GM21786 (cell line): ENCODE data around the gene VAC14.

ENCODE experiments used
- ATAC-seq: cut with Tn5 transposase; IDR thresholded peaks from one replicate; pipeline ENCODE4 v1.9.1; 2021; ENCODE audit not compliant: unreplicated experiment

VAC14 gene

GRCh38 chr16:70765491-70765890, 35.5 kb downstream of the VAC14 start:
- ATAC-seq: no peak

GRCh38 chr16:70764632-70765031, 36.3 kb downstream of the VAC14 start:
- no peak for ATAC-seq

GRCh38 chr16:70760221-70760620, 40.7 kb downstream of the VAC14 start:
- no peak for ATAC-seq

- ATAC-seq: no peak
Measured at GRCh38 chr16:70759666-70760065, 41.3 kb downstream of the VAC14 start.

GRCh38 chr16:70758786-70759185, 42.2 kb downstream of the VAC14 start:
- no peak for ATAC-seq

GRCh38 chr16:70757183-70757582, 43.8 kb downstream of the VAC14 start:
- ATAC-seq: no peak

GRCh38 chr16:70756071-70756470, 44.9 kb downstream of the VAC14 start:
- ATAC-seq: no peak

- ATAC-seq: no peak
Measured at GRCh38 chr16:70754851-70755600, 45.9 kb downstream of the VAC14 start.

GRCh38 chr16:70754371-70754770, 46.6 kb downstream of the VAC14 start:
- no peak for ATAC-seq

GRCh38 chr16:70753694-70754325, 47.1 kb downstream of the VAC14 start:
- ATAC-seq: no peak

- no peak for ATAC-seq
Measured at GRCh38 chr16:70753228-70753627, 47.7 kb downstream of the VAC14 start.

- no peak for ATAC-seq
Measured at GRCh38 chr16:70752426-70752825, 48.5 kb downstream of the VAC14 start.

- no peak for ATAC-seq
Measured at GRCh38 chr16:70751593-70751992, 49.4 kb downstream of the VAC14 start.

GRCh38 chr16:70750893-70751467, 50.0 kb downstream of the VAC14 start:
- no peak for ATAC-seq

GRCh38 chr16:70749681-70750601, 51.0 kb downstream of the VAC14 start:
- no peak for ATAC-seq

- ATAC-seq: no peak
Measured at GRCh38 chr16:70749006-70749678, 51.8 kb downstream of the VAC14 start.

GRCh38 chr16:70747703-70748631, 53.0 kb downstream of the VAC14 start:
- ATAC-seq: no peak

- ATAC-seq: no peak
Measured at GRCh38 chr16:70746708-70747424, 54.1 kb downstream of the VAC14 start.
